ENCODE data around the gene EEPD1. TPM values are rescaled to one million over a fixed set of nuclear protein-coding genes. Genes with fewer than 3 reads are reported as not detected.

The EEPD1 gene
- total and polyA plus RNA-seq, 2 donors: 16.9 to 32.8 TPM

- Histone ChIP-seq H3K27me3 (ENCODE audit: control insufficient read depth in 2 of 2, insufficient read depth in 1 of 2, low read length in 1 of 2) (no peaks in the 10 kb centered on the region), H3K27ac (ENCODE audit: low read depth in 1 of 2, low read length in 1 of 2) (no peak overlapping the region), H3K4me1 (ENCODE audit: control insufficient read depth in 2 of 2, insufficient read depth in 2 of 2, low read length in 2 of 2) (peaks cover 44 to 80% of the 10 kb centered on the region in 2 donors), H3K4me3 (ENCODE audit: low read length in 2 of 2) (no peak overlapping the region), H3K36me3 (ENCODE audit: control insufficient read depth in 2 of 2, insufficient read depth in 2 of 2, low read length in 1 of 2) (peaks cover 0 to 3% of the 10 kb centered on the region in 2 donors), H3K9me3 (ENCODE audit: control insufficient read depth in 2 of 2, insufficient read depth in 1 of 2, low read length in 1 of 2) (no peaks in the 10 kb centered on the region)
- DNase-seq (ENCODE audit: low read depth in 6 of 9, low spot score in 9 of 9): no peak
- 98% methylated on average over 9 of the region's 9 CpGs for WGBS
These were observed 126.9 kb downstream of the EEPD1 start for GRCh38 chr7:36279926-36280315.

GRCh38 chr7:36280840-36281812 lies 128.1 kb downstream of the EEPD1 start:
- no peak overlapping the region for H3K4me3 ChIP-seq (ENCODE audit: low read length in 2 of 2)

GRCh38 chr7:36281945-36282717 lies 129.1 kb downstream of the EEPD1 start:
- WGBS: 90% methylated on average over 10 of the region's 10 CpGs
- Histone ChIP-seq H3K27ac (ENCODE audit: low read depth in 1 of 2, low read length in 1 of 2) (no peak overlapping the region), H3K4me3 (ENCODE audit: low read length in 2 of 2) (no peak overlapping the region), H3K27me3 (ENCODE audit: control insufficient read depth in 2 of 2, insufficient read depth in 1 of 2, low read length in 1 of 2) (no peaks in the 10 kb centered on the region), H3K4me1 (ENCODE audit: control insufficient read depth in 2 of 2, insufficient read depth in 2 of 2, low read length in 2 of 2) (peaks cover 58 to 94% of the 10 kb centered on the region in 2 donors), H3K36me3 (ENCODE audit: control insufficient read depth in 2 of 2, insufficient read depth in 2 of 2, low read length in 1 of 2) (peaks cover 0 to 3% of the 10 kb centered on the region in 2 donors), H3K9me3 (ENCODE audit: control insufficient read depth in 2 of 2, insufficient read depth in 1 of 2, low read length in 1 of 2) (no peaks in the 10 kb centered on the region)
- DNase-seq (ENCODE audit: low read depth in 6 of 9, low spot score in 9 of 9): no peak

More at GRCh38 chr7:36280840-36281812, 128.1 kb downstream of the EEPD1 start:
- peaks cover 0 to 3% of the 10 kb centered on the region in 2 donors for H3K36me3 ChIP-seq (ENCODE audit: control insufficient read depth in 2 of 2, insufficient read depth in 2 of 2, low read length in 1 of 2)
- H3K27me3 ChIP-seq (ENCODE audit: control insufficient read depth in 2 of 2, insufficient read depth in 1 of 2, low read length in 1 of 2): no peaks in the 10 kb centered on the region
- H3K4me1 ChIP-seq (ENCODE audit: control insufficient read depth in 2 of 2, insufficient read depth in 2 of 2, low read length in 2 of 2): peaks cover 55 to 92% of the 10 kb centered on the region in 2 donors
- DNase-seq (ENCODE audit: low read depth in 6 of 9, low spot score in 9 of 9): no peak
- H3K27ac ChIP-seq (ENCODE audit: low read depth in 1 of 2, low read length in 1 of 2): peak overlapping the region in 1 of 2 donors; percentile 39
- no peaks in the 10 kb centered on the region for H3K9me3 ChIP-seq (ENCODE audit: control insufficient read depth in 2 of 2, insufficient read depth in 1 of 2, low read length in 1 of 2)
- 86% methylated on average over 18 of the region's 18 CpGs for WGBS

- Histone ChIP-seq H3K36me3 (ENCODE audit: control insufficient read depth in 2 of 2, insufficient read depth in 2 of 2, low read length in 1 of 2) (peaks cover 0 to 3% of the 10 kb centered on the region in 2 donors), H3K27ac (ENCODE audit: low read depth in 1 of 2, low read length in 1 of 2) (peak overlapping the region; percentile 62 to 98), H3K27me3 (ENCODE audit: control insufficient read depth in 2 of 2, insufficient read depth in 1 of 2, low read length in 1 of 2) (no peaks in the 10 kb centered on the region), H3K4me3 (ENCODE audit: low read length in 2 of 2) (no peak overlapping the region), H3K9me3 (ENCODE audit: control insufficient read depth in 2 of 2, insufficient read depth in 1 of 2, low read length in 1 of 2) (no peaks in the 10 kb centered on the region), H3K4me1 (ENCODE audit: control insufficient read depth in 2 of 2, insufficient read depth in 2 of 2, low read length in 2 of 2) (peaks cover 57 to 94% of the 10 kb centered on the region in 2 donors)
- 30% methylated on average over 9 of the region's 9 CpGs for WGBS
- peak in 4 of 9 donors; percentile 42 to 75 (median 57) for DNase-seq (ENCODE audit: low read depth in 6 of 9, low spot score in 9 of 9)
These were observed 130.1 kb downstream of the EEPD1 start for GRCh38 chr7:36283181-36283580.

- Histone ChIP-seq H3K36me3 (ENCODE audit: control insufficient read depth in 2 of 2, insufficient read depth in 2 of 2, low read length in 1 of 2) (peaks cover 0 to 3% of the 10 kb centered on the region in 2 donors), H3K9me3 (ENCODE audit: control insufficient read depth in 2 of 2, insufficient read depth in 1 of 2, low read length in 1 of 2) (no peaks in the 10 kb centered on the region), H3K27ac (ENCODE audit: low read depth in 1 of 2, low read length in 1 of 2) (peak overlapping the region; percentile 46 to 98), H3K4me3 (ENCODE audit: low read length in 2 of 2) (no peak overlapping the region), H3K4me1 (ENCODE audit: control insufficient read depth in 2 of 2, insufficient read depth in 2 of 2, low read length in 2 of 2) (peaks cover 55 to 94% of the 10 kb centered on the region in 2 donors), H3K27me3 (ENCODE audit: control insufficient read depth in 2 of 2, insufficient read depth in 1 of 2, low read length in 1 of 2) (no peaks in the 10 kb centered on the region)
- DNase-seq (ENCODE audit: low read depth in 6 of 9, low spot score in 9 of 9): peak in 3 of 9 donors; percentile 28 to 66 (median 44)
- WGBS: 29% methylated on average over 7 of the region's 7 CpGs
These were observed 130.7 kb downstream of the EEPD1 start for GRCh38 chr7:36283711-36284130.

DNA sequence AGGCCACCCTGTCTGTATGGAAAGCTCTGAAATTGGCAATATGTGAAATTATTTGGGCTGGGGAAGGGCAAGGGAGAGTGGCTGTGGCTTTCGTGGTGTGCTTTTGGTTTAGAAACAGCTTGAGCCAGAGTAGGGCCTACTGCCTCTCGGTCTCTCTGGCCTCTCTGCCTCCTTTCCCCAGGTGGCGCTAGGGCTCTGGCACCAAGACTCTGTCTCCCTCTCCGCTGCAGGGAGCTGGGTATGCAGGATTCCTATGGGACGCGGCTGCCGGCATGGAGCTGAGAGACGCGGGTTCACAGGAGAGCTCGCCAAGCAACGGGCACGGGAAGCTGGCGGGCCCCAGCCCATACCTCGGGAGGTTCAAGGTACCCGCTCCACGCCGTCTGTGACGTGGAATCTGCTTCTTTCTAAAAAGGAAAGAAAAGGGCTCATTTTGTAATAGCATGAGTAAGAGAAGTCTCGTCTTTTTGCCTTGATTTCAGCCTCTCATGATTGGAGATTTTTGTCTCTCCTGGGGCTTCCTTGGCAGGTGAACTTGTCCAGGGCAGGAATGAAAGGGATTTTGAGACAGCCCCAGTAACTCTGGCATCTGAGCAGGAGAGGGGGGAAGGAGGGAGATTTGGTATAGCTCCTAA lies 131.5 kb downstream of the EEPD1 start:
- Histone ChIP-seq H3K4me1 (ENCODE audit: control insufficient read depth in 2 of 2, insufficient read depth in 2 of 2, low read length in 2 of 2) (peaks cover 54 to 86% of the 10 kb centered on the region in 2 donors), H3K36me3 (ENCODE audit: control insufficient read depth in 2 of 2, insufficient read depth in 2 of 2, low read length in 1 of 2) (peaks cover 0 to 3% of the 10 kb centered on the region in 2 donors), H3K9me3 (ENCODE audit: control insufficient read depth in 2 of 2, insufficient read depth in 1 of 2, low read length in 1 of 2) (no peaks in the 10 kb centered on the region), H3K27me3 (ENCODE audit: control insufficient read depth in 2 of 2, insufficient read depth in 1 of 2, low read length in 1 of 2) (no peaks in the 10 kb centered on the region), H3K27ac (ENCODE audit: low read depth in 1 of 2, low read length in 1 of 2) (peak overlapping the region in 1 of 2 donors; percentile 98), H3K4me3 (ENCODE audit: low read length in 2 of 2) (no peak overlapping the region)
- no peak for DNase-seq (ENCODE audit: low read depth in 6 of 9, low spot score in 9 of 9)
- 93% methylated on average over 19 of the region's 19 CpGs for WGBS

DNA sequence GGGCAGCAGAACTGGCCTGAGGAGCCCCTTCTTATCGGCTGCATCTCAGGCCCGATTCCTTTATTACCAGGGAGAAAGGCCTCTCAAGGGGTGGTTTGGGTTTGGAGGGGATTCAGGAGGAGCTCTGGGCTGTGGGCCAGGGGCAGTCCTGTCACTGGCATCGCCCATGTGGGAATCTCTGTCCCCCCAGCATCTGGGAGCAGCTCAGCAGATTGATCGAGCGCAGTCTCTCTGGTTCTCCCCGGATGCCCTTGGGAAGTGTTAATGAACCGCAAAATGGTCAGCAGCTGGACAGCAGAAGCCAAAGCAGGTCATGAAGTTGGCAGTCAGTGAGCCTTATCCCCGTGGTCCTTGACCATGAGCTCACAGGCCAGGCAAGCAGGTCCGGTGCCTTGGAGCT lies 132.2 kb downstream of the EEPD1 start:
- 97% methylated on average over 9 of the region's 9 CpGs for WGBS
- H3K4me1 ChIP-seq (ENCODE audit: control insufficient read depth in 2 of 2, insufficient read depth in 2 of 2, low read length in 2 of 2): peaks cover 56 to 84% of the 10 kb centered on the region in 2 donors
- H3K36me3 ChIP-seq (ENCODE audit: control insufficient read depth in 2 of 2, insufficient read depth in 2 of 2, low read length in 1 of 2): peaks cover 3 to 6% of the 10 kb centered on the region in 2 donors
- H3K27ac ChIP-seq (ENCODE audit: low read depth in 1 of 2, low read length in 1 of 2): peak overlapping the region in 1 of 2 donors; percentile 98
- no peaks in the 10 kb centered on the region for H3K27me3 ChIP-seq (ENCODE audit: control insufficient read depth in 2 of 2, insufficient read depth in 1 of 2, low read length in 1 of 2)
- H3K9me3 ChIP-seq (ENCODE audit: control insufficient read depth in 2 of 2, insufficient read depth in 1 of 2, low read length in 1 of 2): no peaks in the 10 kb centered on the region
- H3K4me3 ChIP-seq (ENCODE audit: low read length in 2 of 2): no peak overlapping the region
- DNase-seq (ENCODE audit: low read depth in 6 of 9, low spot score in 9 of 9): no peak

DNA sequence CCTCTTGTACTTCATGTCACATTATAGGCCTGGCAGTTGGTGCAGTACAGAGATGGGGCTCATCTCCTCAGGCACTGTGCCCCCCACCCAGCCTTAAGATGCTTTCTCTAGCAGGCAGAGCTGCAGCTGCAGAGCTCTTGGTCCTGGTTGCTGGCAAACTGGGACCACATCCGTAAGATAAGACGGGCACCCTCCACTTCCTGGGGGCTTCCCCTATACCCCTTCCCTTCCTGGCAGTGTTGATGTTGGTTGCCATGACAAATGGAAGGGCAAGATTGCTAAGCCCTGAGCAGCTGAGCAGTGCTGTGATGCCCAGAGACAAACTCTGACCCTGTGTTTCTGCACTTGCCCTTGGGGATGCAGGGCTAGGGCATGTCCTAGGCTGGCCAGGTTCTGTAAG lies 133.2 kb downstream of the EEPD1 start:
- H3K4me3 ChIP-seq (ENCODE audit: low read length in 2 of 2): no peak overlapping the region
- H3K27ac ChIP-seq (ENCODE audit: low read depth in 1 of 2, low read length in 1 of 2): peak overlapping the region; percentile 79 to 98
- peaks cover 57 to 84% of the 10 kb centered on the region in 2 donors for H3K4me1 ChIP-seq (ENCODE audit: control insufficient read depth in 2 of 2, insufficient read depth in 2 of 2, low read length in 2 of 2)
- H3K9me3 ChIP-seq (ENCODE audit: control insufficient read depth in 2 of 2, insufficient read depth in 1 of 2, low read length in 1 of 2): no peaks in the 10 kb centered on the region
- 9% methylated on average over 2 of the region's 2 CpGs for WGBS
- peak in 7 of 9 donors; percentile 62 to 91 (median 81) for DNase-seq (ENCODE audit: low read depth in 6 of 9, low spot score in 9 of 9)
- peaks cover 6 to 14% of the 10 kb centered on the region in 2 donors for H3K36me3 ChIP-seq (ENCODE audit: control insufficient read depth in 2 of 2, insufficient read depth in 2 of 2, low read length in 1 of 2)
- H3K27me3 ChIP-seq (ENCODE audit: control insufficient read depth in 2 of 2, insufficient read depth in 1 of 2, low read length in 1 of 2): no peaks in the 10 kb centered on the region

Data from thymus (tissue), 11 donors.